GM23338 (cell line): Measurements from ENCODE around the gene SLC2A9. TPM values are rescaled to one million over a fixed set of nuclear protein-coding genes. Genes with fewer than 3 reads are reported as not detected.

Experiments
- ATAC-seq: fragments of 200-7000 bp; cut with Tn5 transposase; 3 replicates; pipeline ENCODE4 v1.9.1; 2020
- DNase-seq: peaks from one replicate; pipeline ENCODE4 v3.0.0-alpha.2; 2015; ENCODE audit warnings: low spot score
- H2AFZ ChIP-seq: fragments of 200-600 bp; sonication (generic); 2 replicates; pipeline ENCODE4 v1.8.0; 2016; ENCODE audit warnings: antibody characterized with exemption, mild to moderate bottlenecking, moderate library complexity
- H3F3A ChIP-seq: fragments of 200-600 bp; sonication (generic); replicated peaks from 2 replicates; pipeline ENCODE4 v1.8.0; 2017; ENCODE audit warnings: antibody characterized with exemption, mixed run types, low read depth
- H3K27ac ChIP-seq: fragments of 200-600 bp; sonication (generic); 2 replicates; pipeline ENCODE4 v1.6.1; 2016; ENCODE audit warnings: low read depth
- H3K27me3 ChIP-seq: fragments of 200-600 bp; sonication (generic); 2 replicates; pipeline ENCODE4 v1.8.0; 2016; ENCODE audit warnings: mild to moderate bottlenecking, mixed run types, moderate library complexity; ENCODE audit not compliant: insufficient read depth
- H3K36me3 ChIP-seq: fragments of 200-600 bp; sonication (generic); 2 replicates; pipeline ENCODE4 v1.8.0; 2016; ENCODE audit warnings: mild to moderate bottlenecking; ENCODE audit not compliant: insufficient read depth
- H3K4me1 ChIP-seq: fragments of 200-600 bp; sonication (generic); 2 replicates; pipeline ENCODE4 v1.8.0; 2016; ENCODE audit warnings: mild to moderate bottlenecking, moderate library complexity; ENCODE audit not compliant: insufficient read depth
- H3K4me2 ChIP-seq: fragments of 200-600 bp; sonication (generic); 2 replicates; pipeline ENCODE4 v1.7.1; 2017; ENCODE audit warnings: mixed run types
- H3K4me3 ChIP-seq: fragments of 200-600 bp; sonication (generic); 2 replicates; pipeline ENCODE4 v1.6.1; 2016; ENCODE audit warnings: mixed run types
- H3K79me2 ChIP-seq: fragments of 200-600 bp; sonication (generic); replicated peaks from 2 replicates; pipeline ENCODE4 v1.8.0; 2017; ENCODE audit warnings: mild to moderate bottlenecking; ENCODE audit not compliant: insufficient read depth
- H3K9me2 ChIP-seq: fragments of 200-600 bp; sonication (generic); 2 replicates; pipeline ENCODE4 v1.8.0; 2017; ENCODE audit not compliant: insufficient read depth
- H4K20me1 ChIP-seq: fragments of 200-600 bp; sonication (generic); replicated peaks from 2 replicates; pipeline ENCODE4 v1.8.0; 2017; ENCODE audit warnings: mild to moderate bottlenecking; ENCODE audit not compliant: insufficient read depth
- H3K27ac Mint-ChIP-seq: 2 replicates; pipeline ENCODE4 v1.8.0; 2020; ENCODE audit warnings: inconsistent platforms, mild to moderate bottlenecking, moderate library complexity, mixed read lengths
- H3K27me3 Mint-ChIP-seq: 3 replicates; pipeline ENCODE4 v1.8.0; 2022; ENCODE audit warnings: low read depth, mild to moderate bottlenecking, moderate library complexity, mixed read lengths, inconsistent platforms; ENCODE audit not compliant: insufficient read depth, poor library complexity
- H3K36me3 Mint-ChIP-seq: 3 replicates; pipeline ENCODE4 v1.8.0; 2021; ENCODE audit warnings: low read depth, mild to moderate bottlenecking, inconsistent platforms, moderate library complexity, mixed read lengths
- H3K4me1 Mint-ChIP-seq: 3 replicates; pipeline ENCODE4 v1.8.0; 2020; ENCODE audit warnings: mild to moderate bottlenecking, inconsistent platforms, mixed read lengths
- H3K4me3 Mint-ChIP-seq: 3 replicates; pipeline ENCODE4 v1.8.0; 2021; ENCODE audit warnings: moderate library complexity, mild to moderate bottlenecking, inconsistent platforms, mixed read lengths
- H3K9me3 Mint-ChIP-seq: 3 replicates; pipeline ENCODE4 v1.8.0; 2020; ENCODE audit warnings: moderate library complexity, mild to moderate bottlenecking, inconsistent platforms, mixed read lengths
- EZH2 ChIP-seq: fragments of 200-600 bp; sonication (generic); IDR thresholded peaks from one replicate; pipeline ENCODE4 v1.8.0; 2017; ENCODE audit warnings: antibody characterized with exemption, mild to moderate bottlenecking, low read depth; ENCODE audit not compliant: unreplicated experiment
- EZH2phosphoT487 ChIP-seq: fragments of 200-600 bp; sonication (generic); IDR thresholded peaks from one replicate; pipeline ENCODE4 v1.8.1; 2018; ENCODE audit warnings: antibody characterized with exemption; ENCODE audit not compliant: unreplicated experiment
- JUNB ChIP-seq: IDR thresholded peaks from one replicate; pipeline ENCODE4 v1.6.1; 2016; ENCODE audit warnings: antibody characterized with exemption; ENCODE audit not compliant: unreplicated experiment
- NANOG ChIP-seq: IDR thresholded peaks from 2 replicates; pipeline ENCODE4 v1.6.1; 2016; ENCODE audit warnings: antibody characterized with exemption, borderline replicate concordance
- STAT1 ChIP-seq: IDR thresholded peaks from one replicate; pipeline ENCODE4 v1.6.1; 2016; ENCODE audit warnings: antibody characterized with exemption; ENCODE audit not compliant: unreplicated experiment
- ZNF114 ChIP-seq: fragments of 250-450 bp; sonication (Bioruptor Pico); IDR thresholded peaks from 2 replicates; pipeline ENCODE4 v1.5.0; 2020; ENCODE audit warnings: mild to moderate bottlenecking, moderate library complexity
- ZNF331 ChIP-seq: fragments of 250-450 bp; sonication (Bioruptor Pico); IDR thresholded peaks from 2 replicates; pipeline ENCODE4 v1.5.0; 2020; ENCODE audit warnings: low read depth, mild to moderate bottlenecking, moderate library complexity
- polyA plus RNA-seq: library from polyadenylated mRNA; unstranded; fragments of >200 nt; fragmentation: Nextera tagmentation; extraction: Ambion mirVana; gene quantifications from 2 replicates; pipeline ENCODE4 v1.2.1, GENCODE V29; 2016
- total RNA-seq: library from RNA; depleted of rRNA; stranded (reverse); fragments of >200 nt; shearing (Covaris generic); gene quantifications from 2 replicates; pipeline ENCODE4 v1.2.3, GENCODE V29; 2014
- TF ChIP-seq, protein P1 (sequence below), 2 experiments: fragments of 200-600 bp in 1 of 2; sonication (generic) in 1 of 2; conservative IDR thresholded peaks; 2 replicates each; pipeline versions ENCODE4 v1.5.1 to v1.6.1; 2016 to 2017; ENCODE audit warnings: antibody characterized with exemption in 2 of 2, low read depth in 2 of 2, mild to moderate bottlenecking in 2 of 2, moderate library complexity in 1 of 2
- TF ChIP-seq, protein P2 (sequence below): IDR thresholded peaks from 2 replicates; pipeline ENCODE4 v1.6.1; 2016; ENCODE audit warnings: antibody characterized with exemption
- TF ChIP-seq, protein P3 (sequence below): fragments of 250-450 bp; sonication (Bioruptor Pico); IDR thresholded peaks from 2 replicates; pipeline ENCODE4 v1.5.0; 2020; ENCODE audit warnings: mild to moderate bottlenecking, moderate library complexity

Gene SLC2A9
- total and polyA plus RNA-seq, 2 experiments from 2014 or later: 0.21 to 0.40 TPM

DNA sequence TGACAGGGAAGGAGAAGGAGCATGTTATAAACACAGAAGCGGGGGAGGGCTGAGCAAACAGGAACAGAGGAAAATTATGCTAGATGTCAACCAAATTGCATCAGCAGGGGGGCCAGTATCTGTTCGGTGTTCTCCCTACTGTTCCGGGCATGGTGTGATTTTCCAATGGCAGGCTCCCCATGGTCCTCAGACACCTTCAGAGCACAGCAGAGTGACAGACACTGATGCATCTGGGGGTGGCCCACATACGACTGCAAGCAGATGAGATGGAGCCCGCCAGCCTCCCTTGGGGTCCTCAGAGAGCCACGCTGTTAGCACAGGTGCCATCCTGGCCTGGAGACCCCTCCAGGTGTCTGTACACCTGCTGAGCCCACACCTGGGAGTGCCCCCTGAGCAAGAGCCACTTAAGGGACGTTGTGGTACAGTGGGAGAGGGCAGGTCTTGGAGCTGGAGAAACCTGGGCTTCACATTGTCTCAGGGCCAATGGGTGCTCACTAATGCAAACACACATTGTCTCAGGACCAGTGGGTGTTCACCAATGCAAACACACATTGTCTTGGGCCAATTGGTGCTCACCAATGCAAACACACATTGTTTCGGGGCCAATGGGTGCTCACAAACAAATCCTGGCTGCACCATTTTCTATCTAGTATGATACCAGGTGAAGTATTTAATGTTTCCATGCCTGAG is 95.4 kb downstream of the SLC2A9 start:
- Histone ChIP-seq H3K4me1 (peaks cover 3% of the 10 kb centered on the region), H4K20me1 (no peaks in the 10 kb centered on the region), H3K27me3 (no peaks in the 10 kb centered on the region), H2AFZ (no peak overlapping the region), H3K4me2 (no peak overlapping the region), H3F3A (no peaks in the 10 kb centered on the region), H3K9me2 (no peaks in the 10 kb centered on the region; the same call in 1 of the 2 replicates), H3K4me3 (no peak overlapping the region), H3K27ac (no peak overlapping the region), H3K36me3 (no peaks in the 10 kb centered on the region), H3K79me2 (no peaks in the 10 kb centered on the region)
- H3K36me3 Mint-ChIP-seq: no peaks in the 10 kb centered on the region; the same call in 2 of the 3 replicates
- no peak overlapping the region for H3K27ac Mint-ChIP-seq
- no peaks in the 10 kb centered on the region for H3K9me3 Mint-ChIP-seq
- no peak overlapping the region for H3K4me3 Mint-ChIP-seq
- H3K4me1 Mint-ChIP-seq: peaks cover 23% of the 10 kb centered on the region
- H3K27me3 Mint-ChIP-seq: peaks cover 3% of the 10 kb centered on the region
- ATAC-seq (no peak), DNase-seq (no peak)
- no peak for TF ChIP-seq EZH2phosphoT487
- TF ChIP-seq EZH2: no peak

DNA sequence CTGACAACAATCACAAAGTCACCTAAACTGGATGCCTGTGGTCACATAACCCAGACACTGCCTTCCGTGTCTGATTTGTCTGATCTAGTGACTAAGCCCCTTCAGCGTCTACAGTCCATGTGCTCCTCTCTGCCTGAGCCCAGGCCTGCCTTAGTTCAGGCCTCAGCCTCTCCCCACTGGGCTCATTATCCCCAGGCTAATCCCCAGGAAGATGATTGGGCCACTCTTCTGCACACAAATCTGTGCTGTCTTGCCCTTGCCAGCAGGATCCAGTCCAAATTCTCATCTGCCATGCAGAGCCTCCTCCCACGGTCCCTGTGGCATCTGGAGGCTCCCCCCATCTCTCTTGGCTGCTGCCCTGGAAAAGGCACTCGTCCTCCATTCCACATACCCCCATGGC is 96.5 kb downstream of the SLC2A9 start:
- no peak overlapping the region for H3K4me3 ChIP-seq
- H3K27me3 ChIP-seq: no peaks in the 10 kb centered on the region
- no peak overlapping the region for H3K27ac Mint-ChIP-seq
- no peaks in the 10 kb centered on the region for H3K79me2 ChIP-seq
- no peak overlapping the region for H3K4me3 Mint-ChIP-seq
- no peaks in the 10 kb centered on the region for H3K9me3 Mint-ChIP-seq
- peaks cover 1% of the 10 kb centered on the region for H3K27me3 Mint-ChIP-seq
- no peaks in the 10 kb centered on the region; the same call in 1 of the 2 replicates for H3K9me2 ChIP-seq
- no peaks in the 10 kb centered on the region for H3K36me3 ChIP-seq
- H2AFZ ChIP-seq: no peak overlapping the region
- DNase-seq (no peak), ATAC-seq (no peak)
- no peak overlapping the region for H3K4me2 ChIP-seq
- no peaks in the 10 kb centered on the region; the same call in 2 of the 3 replicates for H3K36me3 Mint-ChIP-seq
- H3K4me1 ChIP-seq: peaks cover 4% of the 10 kb centered on the region
- H3K4me1 Mint-ChIP-seq: peaks cover 18% of the 10 kb centered on the region
- no peaks in the 10 kb centered on the region for H4K20me1 ChIP-seq
- no peaks in the 10 kb centered on the region for H3F3A ChIP-seq
- no peak overlapping the region for H3K27ac ChIP-seq
- TF ChIP-seq, protein P1, sequence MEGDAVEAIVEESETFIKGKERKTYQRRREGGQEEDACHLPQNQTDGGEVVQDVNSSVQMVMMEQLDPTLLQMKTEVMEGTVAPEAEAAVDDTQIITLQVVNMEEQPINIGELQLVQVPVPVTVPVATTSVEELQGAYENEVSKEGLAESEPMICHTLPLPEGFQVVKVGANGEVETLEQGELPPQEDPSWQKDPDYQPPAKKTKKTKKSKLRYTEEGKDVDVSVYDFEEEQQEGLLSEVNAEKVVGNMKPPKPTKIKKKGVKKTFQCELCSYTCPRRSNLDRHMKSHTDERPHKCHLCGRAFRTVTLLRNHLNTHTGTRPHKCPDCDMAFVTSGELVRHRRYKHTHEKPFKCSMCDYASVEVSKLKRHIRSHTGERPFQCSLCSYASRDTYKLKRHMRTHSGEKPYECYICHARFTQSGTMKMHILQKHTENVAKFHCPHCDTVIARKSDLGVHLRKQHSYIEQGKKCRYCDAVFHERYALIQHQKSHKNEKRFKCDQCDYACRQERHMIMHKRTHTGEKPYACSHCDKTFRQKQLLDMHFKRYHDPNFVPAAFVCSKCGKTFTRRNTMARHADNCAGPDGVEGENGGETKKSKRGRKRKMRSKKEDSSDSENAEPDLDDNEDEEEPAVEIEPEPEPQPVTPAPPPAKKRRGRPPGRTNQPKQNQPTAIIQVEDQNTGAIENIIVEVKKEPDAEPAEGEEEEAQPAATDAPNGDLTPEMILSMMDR (conservative IDR thresholded peaks at IDR 0.05; ENCODE audit: low read depth in 2 of 2): no peak
- TF ChIP-seq ZNF331 (CRISPR knock-in tag) (no peak), ZNF114 (CRISPR knock-in tag) (no peak), EZH2phosphoT487 (no peak), STAT1 (no peak), NANOG (no peak), JUNB (no peak)
- TF ChIP-seq, protein P2, sequence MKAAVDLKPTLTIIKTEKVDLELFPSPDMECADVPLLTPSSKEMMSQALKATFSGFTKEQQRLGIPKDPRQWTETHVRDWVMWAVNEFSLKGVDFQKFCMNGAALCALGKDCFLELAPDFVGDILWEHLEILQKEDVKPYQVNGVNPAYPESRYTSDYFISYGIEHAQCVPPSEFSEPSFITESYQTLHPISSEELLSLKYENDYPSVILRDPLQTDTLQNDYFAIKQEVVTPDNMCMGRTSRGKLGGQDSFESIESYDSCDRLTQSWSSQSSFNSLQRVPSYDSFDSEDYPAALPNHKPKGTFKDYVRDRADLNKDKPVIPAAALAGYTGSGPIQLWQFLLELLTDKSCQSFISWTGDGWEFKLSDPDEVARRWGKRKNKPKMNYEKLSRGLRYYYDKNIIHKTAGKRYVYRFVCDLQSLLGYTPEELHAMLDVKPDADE: no peak
- TF ChIP-seq, protein P3, sequence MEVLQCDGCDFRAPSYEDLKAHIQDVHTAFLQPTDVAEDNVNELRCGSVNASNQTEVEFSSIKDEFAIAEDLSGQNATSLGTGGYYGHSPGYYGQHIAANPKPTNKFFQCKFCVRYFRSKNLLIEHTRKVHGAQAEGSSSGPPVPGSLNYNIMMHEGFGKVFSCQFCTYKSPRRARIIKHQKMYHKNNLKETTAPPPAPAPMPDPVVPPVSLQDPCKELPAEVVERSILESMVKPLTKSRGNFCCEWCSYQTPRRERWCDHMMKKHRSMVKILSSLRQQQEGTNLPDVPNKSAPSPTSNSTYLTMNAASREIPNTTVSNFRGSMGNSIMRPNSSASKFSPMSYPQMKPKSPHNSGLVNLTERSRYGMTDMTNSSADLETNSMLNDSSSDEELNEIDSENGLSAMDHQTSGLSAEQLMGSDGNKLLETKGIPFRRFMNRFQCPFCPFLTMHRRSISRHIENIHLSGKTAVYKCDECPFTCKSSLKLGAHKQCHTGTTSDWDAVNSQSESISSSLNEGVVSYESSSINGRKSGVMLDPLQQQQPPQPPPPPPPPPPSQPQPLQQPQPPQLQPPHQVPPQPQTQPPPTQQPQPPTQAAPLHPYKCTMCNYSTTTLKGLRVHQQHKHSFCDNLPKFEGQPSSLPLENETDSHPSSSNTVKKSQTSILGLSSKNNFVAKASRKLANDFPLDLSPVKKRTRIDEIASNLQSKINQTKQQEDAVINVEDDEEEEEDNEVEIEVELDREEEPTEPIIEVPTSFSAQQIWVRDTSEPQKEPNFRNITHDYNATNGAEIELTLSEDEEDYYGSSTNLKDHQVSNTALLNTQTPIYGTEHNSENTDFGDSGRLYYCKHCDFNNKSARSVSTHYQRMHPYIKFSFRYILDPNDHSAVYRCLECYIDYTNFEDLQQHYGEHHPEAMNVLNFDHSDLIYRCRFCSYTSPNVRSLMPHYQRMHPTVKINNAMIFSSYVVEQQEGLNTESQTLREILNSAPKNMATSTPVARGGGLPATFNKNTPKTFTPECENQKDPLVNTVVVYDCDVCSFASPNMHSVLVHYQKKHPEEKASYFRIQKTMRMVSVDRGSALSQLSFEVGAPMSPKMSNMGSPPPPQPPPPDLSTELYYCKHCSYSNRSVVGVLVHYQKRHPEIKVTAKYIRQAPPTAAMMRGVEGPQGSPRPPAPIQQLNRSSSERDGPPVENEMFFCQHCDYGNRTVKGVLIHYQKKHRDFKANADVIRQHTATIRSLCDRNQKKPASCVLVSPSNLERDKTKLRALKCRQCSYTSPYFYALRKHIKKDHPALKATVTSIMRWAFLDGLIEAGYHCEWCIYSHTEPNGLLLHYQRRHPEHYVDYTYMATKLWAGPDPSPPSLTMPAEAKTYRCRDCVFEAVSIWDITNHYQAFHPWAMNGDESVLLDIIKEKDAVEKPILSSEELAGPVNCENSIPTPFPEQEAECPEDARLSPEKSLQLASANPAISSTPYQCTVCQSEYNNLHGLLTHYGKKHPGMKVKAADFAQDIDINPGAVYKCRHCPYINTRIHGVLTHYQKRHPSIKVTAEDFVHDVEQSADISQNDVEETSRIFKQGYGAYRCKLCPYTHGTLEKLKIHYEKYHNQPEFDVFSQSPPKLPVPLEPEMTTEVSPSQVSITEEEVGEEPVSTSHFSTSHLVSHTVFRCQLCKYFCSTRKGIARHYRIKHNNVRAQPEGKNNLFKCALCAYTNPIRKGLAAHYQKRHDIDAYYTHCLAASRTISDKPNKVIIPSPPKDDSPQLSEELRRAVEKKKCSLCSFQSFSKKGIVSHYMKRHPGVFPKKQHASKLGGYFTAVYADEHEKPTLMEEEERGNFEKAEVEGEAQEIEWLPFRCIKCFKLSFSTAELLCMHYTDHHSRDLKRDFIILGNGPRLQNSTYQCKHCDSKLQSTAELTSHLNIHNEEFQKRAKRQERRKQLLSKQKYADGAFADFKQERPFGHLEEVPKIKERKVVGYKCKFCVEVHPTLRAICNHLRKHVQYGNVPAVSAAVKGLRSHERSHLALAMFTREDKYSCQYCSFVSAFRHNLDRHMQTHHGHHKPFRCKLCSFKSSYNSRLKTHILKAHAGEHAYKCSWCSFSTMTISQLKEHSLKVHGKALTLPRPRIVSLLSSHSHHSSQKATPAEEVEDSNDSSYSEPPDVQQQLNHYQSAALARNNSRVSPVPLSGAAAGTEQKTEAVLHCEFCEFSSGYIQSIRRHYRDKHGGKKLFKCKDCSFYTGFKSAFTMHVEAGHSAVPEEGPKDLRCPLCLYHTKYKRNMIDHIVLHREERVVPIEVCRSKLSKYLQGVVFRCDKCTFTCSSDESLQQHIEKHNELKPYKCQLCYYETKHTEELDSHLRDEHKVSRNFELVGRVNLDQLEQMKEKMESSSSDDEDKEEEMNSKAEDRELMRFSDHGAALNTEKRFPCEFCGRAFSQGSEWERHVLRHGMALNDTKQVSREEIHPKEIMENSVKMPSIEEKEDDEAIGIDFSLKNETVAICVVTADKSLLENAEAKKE (CRISPR knock-in tag): no peak
